Mammary epithelial cell (primary cell): ENCODE results near the gene SLC45A1.

ENCODE experiments used
- EZH2 ChIP-seq: IDR thresholded peaks from 2 replicates; pipeline ENCODE4 v1.6.1; 2012; ENCODE audit warnings: low read length, inconsistent platforms, borderline replicate concordance
- TF ChIP-seq, protein P1 (sequence below), 2 donors: IDR thresholded peaks in 1 of 2; conservative IDR thresholded peaks in 1 of 2; 2 replicates each; pipeline ENCODE4 v1.5.1; 2011 to 2012; ENCODE audit warnings: inconsistent platforms in 2 of 2, low read length in 2 of 2, mild to moderate bottlenecking in 2 of 2, control low read depth in 1 of 2, low read depth in 1 of 2; ENCODE audit not compliant: insufficient read depth in 1 of 2; ENCODE audit errors: extremely low read depth in 1 of 2

DNA sequence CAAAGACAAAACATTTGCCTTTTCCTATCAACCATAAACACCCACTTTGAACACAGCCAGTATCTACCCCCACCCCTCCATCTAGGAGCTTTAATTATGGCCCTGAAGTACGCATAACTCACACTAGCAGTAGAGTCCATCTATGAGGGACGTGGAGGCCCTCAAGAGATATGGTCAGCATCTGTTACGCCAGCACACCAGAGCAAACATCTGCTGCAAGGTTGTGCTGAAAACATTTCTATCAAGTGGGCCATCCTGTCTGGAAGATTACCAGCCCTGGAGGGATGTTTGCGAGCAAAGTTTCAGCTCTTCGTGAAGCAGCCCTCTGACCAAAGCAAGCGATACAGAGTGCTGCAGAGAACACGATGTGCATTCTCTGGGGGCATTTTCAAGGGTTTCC, 74.6 kb downstream of the SLC45A1 start:
- TF ChIP-seq, protein P1, sequence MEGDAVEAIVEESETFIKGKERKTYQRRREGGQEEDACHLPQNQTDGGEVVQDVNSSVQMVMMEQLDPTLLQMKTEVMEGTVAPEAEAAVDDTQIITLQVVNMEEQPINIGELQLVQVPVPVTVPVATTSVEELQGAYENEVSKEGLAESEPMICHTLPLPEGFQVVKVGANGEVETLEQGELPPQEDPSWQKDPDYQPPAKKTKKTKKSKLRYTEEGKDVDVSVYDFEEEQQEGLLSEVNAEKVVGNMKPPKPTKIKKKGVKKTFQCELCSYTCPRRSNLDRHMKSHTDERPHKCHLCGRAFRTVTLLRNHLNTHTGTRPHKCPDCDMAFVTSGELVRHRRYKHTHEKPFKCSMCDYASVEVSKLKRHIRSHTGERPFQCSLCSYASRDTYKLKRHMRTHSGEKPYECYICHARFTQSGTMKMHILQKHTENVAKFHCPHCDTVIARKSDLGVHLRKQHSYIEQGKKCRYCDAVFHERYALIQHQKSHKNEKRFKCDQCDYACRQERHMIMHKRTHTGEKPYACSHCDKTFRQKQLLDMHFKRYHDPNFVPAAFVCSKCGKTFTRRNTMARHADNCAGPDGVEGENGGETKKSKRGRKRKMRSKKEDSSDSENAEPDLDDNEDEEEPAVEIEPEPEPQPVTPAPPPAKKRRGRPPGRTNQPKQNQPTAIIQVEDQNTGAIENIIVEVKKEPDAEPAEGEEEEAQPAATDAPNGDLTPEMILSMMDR (conservative IDR thresholded peaks at IDR 0.05 in 1 of 2, IDR thresholded peaks at IDR 0.05 in 1 of 2; ENCODE audit: extremely low read depth in 1 of 2, insufficient read depth in 1 of 2, low read depth in 1 of 2, low read length in 2 of 2), result no peak
- no peak for TF ChIP-seq EZH2
